Omental fat pad (tissue), 4 donors: ENCODE results near the gene CCDC191. TPM values are rescaled to one million over a fixed set of nuclear protein-coding genes. Genes with fewer than 3 reads are reported as not detected.

Experiments
- ATAC-seq: fragments of 150-250 bp; one replicate; pipeline ENCODE4 v1.9.1; 2016; ENCODE audit warnings: mild to moderate bottlenecking, moderate library complexity; ENCODE audit not compliant: low FRiP score
- DNase-seq: peaks from one replicate; pipeline ENCODE4 v3.0.0-alpha.2; 2019; ENCODE audit warnings: low spot score
- CTCF ChIP-seq, 3 donors: fragments of 450-650 bp; IDR thresholded peaks; one replicate each; pipeline ENCODE4 v1.5.1; 2016 to 2017; ENCODE audit warnings: antibody characterized with exemption in 3 of 3, mild to moderate bottlenecking in 3 of 3, moderate library complexity in 2 of 3
- total RNA-seq, 4 donors: library from RNA; depleted of rRNA; stranded (reverse); fragments of >200 nt; gene quantifications; one replicate each; pipeline ENCODE4 v1.1.0, GENCODE V29; 2016

CCDC191 gene
- total RNA-seq, 4 donors from 2014 or later: 1.9 to 3.3 (median 2.4) TPM

- ATAC-seq (peak; percentile 59), DNase-seq (no peak)
- no peak for TF ChIP-seq CTCF (IDR thresholded peaks at IDR 0.05)
Observed at GRCh38 chr3:113948015-113948917, 108.1 kb downstream of the CCDC191 start.

GRCh38 chr3:113947372-113948014 lies 108.8 kb downstream of the CCDC191 start, which contains the start of gene ZDHHC23:
Gene ZDHHC23 (plus strand): TSS chr3:113948013. CDS start chr3:113948803, 790 bp downstream.
- peak; percentile 31 for DNase-seq
- no peak for TF ChIP-seq CTCF (IDR thresholded peaks at IDR 0.05)
- ATAC-seq: peak; percentile 96

GRCh38 chr3:113946831-113947230 lies 109.5 kb downstream of the CCDC191 start:
- no peak for DNase-seq
- ATAC-seq: no peak
- TF ChIP-seq CTCF (IDR thresholded peaks at IDR 0.05): no peak

DNA sequence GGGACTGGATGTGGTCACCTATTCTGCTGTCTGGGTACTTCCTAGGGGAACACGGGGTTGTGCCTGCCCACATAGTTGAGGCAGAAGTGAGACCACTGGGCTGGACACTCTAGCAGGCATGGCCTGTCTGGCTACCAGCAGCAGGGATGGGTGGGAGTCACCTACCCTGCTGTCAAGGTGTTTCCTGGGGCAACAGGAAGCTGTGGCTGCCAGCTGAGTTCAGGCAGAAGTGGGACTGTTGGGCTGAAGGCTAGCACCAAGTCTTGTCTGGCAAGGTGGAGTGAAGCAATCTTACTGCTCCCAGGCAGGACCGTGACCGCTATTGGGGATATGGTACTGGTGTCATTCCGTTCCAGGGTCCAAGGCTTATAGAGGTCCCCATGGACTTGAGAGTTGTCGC lies 128.8 kb downstream of the CCDC191 start:
- no peak for ATAC-seq
- DNase-seq: no peak
- TF ChIP-seq CTCF (IDR thresholded peaks at IDR 0.05): no peak

DNA sequence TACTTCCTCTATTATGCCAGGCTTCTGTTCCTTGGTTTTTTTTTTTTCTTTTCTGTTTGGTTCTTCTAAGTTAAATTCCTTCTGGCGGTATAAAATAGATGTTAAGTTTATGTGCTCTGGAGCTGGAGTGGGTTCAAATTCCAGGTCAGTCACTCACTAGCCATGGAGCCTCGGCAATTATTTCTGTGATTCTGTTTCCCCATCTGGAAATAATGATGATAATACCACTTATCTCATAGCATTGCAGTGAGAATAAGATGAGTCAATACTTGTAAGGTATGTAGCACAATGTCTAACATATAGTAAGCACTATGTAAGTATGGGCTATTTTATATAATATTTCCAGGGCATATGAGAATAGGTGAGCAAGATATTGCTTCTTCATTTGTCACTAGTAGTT lies 141.7 kb downstream of the CCDC191 start:
- ATAC-seq (no peak), DNase-seq (no peak)
- TF ChIP-seq CTCF (IDR thresholded peaks at IDR 0.05): no peak

Other genes starting within 250 kb of the CCDC191 start
- gene GRAMD1C, start 217.7 kb downstream of the CCDC191 start, total RNA-seq: 10 to 100 TPM in 1 of 4 donors, 1 to 10 TPM in 3; 1.4 to 10.9 (median 4.9) TPM
- 1 to 10 TPM; 3.2 to 5.5 (median 4.8) TPM for gene ZDHHC23, start 108.5 kb downstream of the CCDC191 start, total RNA-seq
- gene QTRT2, start 211 bp upstream of the CCDC191 start, total RNA-seq: 10 to 100 TPM; 11.4 to 36.1 (median 15.1) TPM
- gene DRD3, start 122.5 kb upstream of the CCDC191 start, total RNA-seq: not detected
- under 1 TPM in 2 of 4 donors, not detected in 2; 0.19 to 0.24 TPM for gene ZNF80, start 181.1 kb upstream of the CCDC191 start, total RNA-seq
- 1 to 10 TPM in 1 of 4 donors, under 1 TPM in 3; 0.19 to 1.8 (median 0.52) TPM for gene TIGIT, start 237.5 kb upstream of the CCDC191 start, total RNA-seq